ENCODE measurements around the gene ALG12.
"Not testable (repeated sequence)": the region's sequence is repeated elsewhere in the genome, so short reads cannot be mapped to it uniquely, and the experiment has no call there.

Gene ALG12

DNA sequence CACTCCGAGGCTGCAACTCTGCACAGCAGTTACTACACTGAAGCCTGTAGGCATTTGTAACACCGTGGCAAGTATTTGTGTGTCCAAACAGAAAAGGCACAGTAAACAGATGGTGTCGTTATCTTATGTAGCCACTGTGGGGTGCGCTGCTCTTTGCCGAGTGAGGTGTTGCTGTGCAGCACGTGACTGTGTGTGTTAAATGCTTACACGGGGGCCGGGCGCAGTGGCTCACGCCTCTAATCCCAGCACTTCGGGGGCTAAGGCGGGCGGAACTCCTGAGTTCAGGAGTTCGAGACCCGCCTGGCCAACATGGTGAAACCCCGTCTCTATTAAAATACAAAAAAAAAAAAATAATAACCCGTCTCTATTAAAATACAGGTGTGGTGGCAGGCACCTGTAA is 53.1 kb downstream of the ALG12 start:
- no peak for DNase-seq

DNA sequence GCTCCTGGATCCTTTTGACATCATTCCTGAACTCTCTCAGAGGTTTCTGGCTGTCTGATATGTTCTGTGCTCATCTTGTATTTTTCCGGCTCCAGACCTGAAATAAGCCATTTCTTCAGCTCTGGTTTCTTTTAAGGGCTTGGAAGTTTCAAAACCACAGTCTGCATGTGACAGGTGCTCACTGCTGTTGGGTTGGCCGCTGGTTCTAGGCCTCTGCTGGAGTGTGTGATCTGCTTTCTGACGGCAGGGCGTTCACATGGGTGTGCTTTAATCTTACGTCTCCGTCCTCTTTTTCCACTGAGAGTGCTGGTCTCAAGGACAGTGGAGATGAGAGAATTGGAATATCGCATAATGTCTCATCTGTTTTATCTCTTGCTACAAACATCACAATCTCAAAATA is 54.3 kb downstream of the ALG12 start:
- no peak for DNase-seq

DNA sequence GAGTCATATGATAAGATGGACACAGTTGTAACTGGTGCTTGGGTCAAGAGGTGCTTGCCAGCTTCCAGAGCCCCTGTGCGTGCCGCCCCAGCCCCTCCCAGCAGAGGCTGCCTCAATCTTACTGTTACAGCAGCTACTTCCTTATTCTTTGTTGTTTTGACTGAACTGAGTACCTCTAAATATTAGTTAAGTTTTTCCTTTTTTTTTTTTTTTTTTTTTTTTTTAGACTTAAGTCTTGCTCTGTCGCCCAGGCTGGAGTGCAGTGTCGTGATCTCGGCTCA is 55.8 kb downstream of the ALG12 start:
- DNase-seq = no peak

DNA sequence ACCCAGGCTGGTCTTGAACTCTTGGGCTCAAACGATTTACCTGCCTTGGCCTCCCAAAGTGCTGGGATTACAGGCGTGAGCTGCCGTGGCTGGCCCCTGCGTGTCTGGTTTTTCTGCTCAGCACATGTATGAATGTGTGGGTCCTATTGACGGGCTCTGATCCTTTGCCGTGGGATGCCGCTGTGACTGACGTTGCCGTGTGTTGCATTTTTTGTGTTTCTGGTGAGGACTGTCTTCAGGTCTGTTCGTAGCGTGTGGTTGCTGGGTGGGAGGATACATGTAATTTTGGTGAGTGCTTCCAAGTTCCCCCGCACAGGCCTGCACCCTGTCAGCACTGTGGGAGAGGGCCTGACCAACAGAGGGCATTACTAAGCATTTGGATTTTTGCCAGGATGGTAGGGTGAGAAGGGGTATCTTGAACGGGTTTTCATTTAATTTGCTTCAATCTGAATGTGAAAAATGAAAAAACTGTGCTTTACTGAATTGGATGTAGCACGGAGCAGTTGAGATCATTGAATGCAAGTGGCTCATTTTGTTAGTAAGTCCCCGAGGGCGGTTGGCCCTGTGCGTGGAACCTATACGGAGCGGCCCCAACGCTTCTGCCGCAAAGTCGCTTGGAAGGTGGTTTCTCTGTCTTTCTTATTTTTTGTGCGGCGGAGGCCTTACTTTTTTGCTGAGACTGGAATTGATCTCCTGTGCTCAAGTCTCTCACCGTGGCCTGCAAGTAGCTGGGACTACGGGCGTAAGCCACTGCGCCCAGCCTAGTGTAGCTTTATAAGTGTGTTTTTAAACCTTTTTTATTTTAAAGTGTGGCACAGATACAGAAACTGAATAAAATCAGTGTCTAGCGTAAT is 56.4 kb downstream of the ALG12 start:
- DNase-seq = no peak

DNA sequence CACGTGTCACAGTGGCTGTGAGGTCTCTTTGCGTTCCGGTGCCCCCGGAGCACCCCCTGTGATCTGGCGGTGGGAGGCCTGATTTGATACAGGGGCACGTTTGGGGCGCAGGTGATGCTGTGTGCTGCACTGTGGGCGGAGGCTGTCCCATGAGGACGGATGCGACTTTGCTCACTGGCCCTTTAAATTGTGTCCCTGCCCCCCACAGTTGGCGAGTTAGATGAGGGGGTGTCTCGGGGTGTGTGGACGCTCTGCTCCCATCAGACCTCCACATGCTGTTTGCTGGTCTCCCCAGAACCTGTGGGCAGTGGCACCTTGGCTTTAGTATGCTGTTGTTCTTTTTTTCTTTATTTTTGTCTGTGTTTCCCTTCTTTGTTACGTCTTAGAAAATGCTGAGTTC is 59.4 kb downstream of the ALG12 start:
- DNase-seq = no peak

DNA sequence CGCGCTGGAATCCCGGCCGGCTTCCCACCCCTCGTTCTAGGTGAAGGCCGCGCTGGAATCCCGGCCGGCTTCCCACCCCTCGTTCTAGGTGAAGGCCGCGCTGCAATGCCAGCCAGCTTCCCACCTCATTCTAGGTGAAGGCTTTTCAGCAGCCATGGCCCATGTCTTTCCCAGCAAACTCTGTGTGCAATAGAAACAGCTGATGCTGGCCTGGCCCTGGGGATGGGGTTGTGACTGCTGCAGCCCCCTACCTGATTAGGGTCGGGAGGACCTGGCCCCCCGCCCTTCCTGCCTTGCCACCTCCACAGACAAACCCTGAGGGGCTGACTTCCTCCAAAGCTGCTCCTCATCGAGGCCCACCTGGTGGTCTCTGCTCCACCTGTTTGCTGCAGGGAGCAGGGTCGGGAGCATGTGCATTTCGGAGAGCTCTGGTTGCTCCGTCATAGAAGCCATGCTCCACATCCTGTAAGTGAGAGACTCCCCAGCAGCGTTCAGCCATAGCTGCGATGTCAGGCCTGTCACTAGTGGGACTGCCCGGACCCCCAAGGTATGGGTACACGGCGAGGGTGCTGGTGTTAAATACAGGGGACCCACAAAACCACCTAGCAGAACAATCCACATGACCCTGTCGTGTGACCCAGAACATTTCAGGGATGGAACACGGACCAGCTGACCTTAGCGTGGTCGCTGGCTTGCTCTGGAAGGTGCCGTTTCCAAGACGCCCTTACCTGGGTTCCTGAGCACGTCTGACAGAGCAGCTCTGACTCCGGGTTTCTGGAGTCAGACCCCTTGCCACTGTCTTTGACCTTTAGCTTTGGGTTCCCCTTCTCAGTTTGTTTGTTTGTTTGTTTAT is 61.2 kb downstream of the ALG12 start:
- DNase-seq = no peak

DNA sequence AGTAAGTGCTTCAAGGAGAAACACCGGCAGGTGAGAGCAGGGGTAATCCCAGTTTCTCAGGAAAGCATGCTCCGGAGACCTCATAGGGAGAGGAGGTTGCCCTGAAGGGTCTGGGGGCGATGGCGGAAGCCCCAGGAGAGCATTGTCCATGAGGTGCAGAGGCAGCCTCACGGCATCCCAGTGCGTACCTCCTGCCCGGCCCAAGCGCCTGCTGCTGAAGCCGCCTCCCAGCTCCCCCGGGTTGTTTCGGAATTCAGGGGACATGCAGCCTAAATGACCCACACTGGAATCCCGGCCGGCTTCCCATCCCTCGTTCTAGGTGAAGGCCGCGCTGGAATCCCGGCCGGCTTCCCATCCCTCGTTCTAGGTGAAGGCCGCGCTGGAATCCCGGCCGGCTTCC is 61.9 kb downstream of the ALG12 start:
- no peak for DNase-seq

DNA sequence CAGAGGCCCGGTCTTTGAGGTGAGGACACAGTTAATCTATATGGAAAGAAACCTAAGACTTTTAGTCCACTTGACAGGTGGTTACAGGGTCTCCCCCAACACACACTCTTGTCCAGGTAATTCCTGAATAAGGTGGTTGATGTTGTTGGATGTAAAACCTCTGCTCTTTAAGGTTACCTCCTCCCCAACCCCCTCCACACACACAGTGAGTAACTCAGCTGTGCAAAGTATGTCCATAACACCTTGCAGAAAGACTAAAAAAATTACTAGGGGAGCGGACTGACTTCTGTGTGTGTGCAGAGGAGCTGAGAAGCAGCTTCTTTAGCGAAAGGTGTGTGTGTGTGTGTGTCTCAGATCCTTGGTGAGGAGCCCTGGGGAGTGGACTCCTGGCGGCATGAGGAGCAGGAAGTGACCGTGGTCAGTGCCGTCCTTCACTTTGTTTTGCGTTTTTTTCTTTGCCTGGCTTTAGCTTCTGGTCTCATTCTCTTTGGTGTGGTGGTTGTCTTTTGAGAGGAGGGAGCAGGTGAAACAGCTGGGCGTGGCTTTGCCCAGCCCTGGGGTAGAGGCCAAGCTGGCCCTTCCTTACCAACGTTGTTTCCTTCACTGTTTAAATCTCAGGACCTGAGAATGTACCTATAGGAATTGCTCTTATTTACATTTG is 62.9 kb downstream of the ALG12 start:
- no peak for DNase-seq

DNA sequence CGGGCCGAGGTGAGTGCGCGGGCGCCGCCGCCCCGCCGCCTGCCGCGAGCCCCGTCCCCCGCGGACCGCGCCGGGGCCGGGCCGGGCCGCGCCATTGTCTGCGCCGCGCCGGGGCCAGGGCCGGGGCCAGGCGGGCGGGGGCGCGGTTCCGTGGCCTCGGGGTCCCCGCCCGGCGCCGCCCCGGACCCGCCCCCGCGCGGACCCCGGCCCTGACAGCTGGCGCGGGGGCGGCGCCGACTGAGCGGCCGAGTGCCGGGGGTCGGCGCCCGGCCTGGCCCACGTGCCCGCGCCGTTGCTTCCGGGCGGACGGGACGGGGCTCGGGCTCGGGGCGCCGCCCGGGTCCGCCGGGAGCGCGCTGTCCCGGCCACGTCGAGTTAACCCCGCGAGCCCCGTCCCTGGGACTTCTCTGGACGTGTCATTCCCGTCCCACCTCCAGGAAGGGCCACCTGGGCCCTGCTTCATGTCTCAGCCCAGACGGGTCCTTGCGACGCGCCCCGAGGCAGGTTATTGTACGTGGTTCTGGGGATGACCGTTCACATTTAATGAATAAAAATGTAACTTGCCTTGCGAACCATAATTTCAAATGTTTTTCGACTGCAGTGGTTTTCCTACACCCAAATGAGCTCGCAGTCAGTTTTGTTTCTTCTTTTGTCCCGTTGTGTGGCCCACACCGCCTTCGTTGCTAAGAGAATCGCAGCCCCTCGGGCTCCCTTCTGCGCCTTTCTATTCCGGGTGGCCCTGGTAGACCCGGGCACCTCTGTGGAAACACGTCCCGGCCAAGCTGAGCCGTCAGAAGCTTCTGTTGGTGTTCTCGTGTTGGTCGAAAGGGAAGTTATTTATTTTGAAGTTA is 64.0 kb downstream of the ALG12 start:
- DNase-seq = no peak

DNA sequence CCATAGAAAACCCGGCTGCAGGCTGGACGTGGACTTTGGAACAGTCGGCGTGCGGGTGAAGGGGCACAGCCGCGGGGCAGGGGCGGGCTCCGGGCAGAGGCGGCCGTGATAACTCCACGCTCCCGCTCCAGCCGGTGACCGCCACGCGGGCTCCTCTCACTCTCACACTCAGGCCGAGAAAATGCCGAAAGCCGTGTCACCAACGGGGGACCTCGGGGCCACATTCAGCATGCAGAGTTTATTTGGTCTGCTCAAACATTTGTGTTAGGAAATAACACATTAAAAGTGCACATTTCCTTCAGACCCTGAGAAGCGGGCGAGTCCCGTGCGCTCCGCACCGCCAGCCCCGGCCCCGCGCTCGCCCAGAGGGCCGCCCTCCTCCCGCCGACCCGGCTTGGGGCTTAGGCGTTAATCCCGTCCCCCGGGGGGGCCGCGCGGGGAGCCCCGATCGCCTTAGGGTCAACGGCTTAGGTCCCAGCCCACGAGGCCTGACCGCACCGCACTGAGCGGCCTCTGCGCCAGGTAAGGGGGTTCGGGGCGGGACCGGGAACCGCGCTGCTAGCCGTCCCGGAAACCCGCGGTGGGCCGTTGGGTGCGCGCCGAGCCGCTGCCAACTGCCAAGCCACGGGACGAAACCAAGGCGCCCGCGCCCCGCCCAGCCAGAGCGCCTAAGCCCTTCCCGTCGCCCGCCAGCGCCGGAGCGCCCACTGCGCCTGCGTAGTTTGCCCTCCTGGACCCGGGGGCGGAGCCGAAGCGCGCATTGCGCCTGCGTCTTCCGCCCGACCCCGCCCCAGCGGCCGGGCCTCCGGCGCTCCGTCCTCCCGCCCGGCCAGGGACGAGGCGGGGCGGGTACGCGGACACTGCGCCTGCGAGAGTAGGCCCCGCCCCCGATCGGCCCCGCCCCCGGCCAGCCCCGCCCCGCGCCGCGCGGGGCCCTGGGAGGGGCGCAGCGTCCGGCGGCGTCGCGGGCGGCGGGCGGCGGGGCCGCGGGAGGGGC is 65.0 kb downstream of the ALG12 start, which contains the start of gene ZBED4:
Gene ZBED4, plus strand, starts transcription at position 947 of the 997 bp plus-strand sequence. CDS start 29,819 bp downstream, outside the sequence.
- peak; percentile 79 for DNase-seq

DNA sequence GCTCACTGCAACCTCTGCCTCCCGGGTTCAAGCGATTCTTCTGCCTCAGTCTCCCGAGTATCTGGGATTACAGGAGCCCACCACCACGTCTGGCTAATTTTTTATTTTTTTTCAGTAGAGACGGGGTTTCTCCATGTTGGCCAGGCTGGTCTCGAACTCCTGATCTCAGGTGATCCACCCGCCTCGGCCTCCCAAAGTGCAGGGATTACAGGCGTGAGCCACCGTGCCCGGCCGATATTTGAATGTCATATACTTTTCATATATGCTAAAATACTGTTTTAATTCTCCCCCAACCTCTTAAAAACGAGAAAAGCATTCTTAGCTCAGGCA is 65.7 kb downstream of the ALG12 start:
- DNase-seq = not testable (repeated sequence)

DNA sequence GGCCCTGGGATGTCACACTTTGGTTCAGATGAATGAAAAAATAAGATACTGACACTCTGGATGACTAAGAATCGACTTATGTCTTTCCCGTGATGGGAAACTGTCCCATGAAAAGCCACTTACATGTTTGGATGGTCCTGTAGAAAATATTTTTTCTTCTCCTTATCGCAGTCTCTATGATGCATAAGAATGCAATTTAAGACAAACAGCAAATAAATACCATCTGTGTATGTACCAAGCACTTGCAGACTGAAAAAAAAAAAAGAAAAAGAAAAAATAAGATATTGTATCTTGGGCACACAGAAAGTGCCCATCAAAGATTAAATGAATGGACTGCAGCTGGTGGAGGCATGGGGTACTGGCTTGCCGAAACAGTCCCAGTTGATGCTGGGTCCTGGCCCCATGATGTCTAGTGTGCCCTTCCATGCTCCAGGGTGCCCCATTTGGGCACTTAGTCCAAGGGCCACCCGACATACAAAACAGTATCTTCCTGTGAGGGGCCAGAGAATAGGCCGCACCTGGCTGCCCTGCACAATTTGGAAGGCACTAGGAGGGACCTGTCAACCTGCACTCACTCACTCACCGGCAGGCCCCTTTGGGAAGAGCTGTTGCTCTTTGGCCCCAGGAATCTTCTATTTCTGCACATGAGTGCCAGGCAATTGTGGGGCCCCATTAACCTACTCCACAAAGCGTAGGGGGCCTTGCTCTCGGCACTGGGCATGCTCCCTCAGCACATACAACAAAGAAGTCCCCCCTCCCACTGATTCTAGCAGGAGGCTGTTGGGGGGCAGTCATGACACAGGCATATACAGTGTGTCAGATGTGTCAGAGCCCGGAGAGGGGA is 67.1 kb downstream of the ALG12 start:
- DNase-seq = no peak
